Measurements from ENCODE around the gene RNF103.
"Not testable (repeated sequence)": the region's sequence is repeated elsewhere in the genome, so short reads cannot be mapped to it uniquely, and the experiment has no call there.

Gene RNF103, protein sequence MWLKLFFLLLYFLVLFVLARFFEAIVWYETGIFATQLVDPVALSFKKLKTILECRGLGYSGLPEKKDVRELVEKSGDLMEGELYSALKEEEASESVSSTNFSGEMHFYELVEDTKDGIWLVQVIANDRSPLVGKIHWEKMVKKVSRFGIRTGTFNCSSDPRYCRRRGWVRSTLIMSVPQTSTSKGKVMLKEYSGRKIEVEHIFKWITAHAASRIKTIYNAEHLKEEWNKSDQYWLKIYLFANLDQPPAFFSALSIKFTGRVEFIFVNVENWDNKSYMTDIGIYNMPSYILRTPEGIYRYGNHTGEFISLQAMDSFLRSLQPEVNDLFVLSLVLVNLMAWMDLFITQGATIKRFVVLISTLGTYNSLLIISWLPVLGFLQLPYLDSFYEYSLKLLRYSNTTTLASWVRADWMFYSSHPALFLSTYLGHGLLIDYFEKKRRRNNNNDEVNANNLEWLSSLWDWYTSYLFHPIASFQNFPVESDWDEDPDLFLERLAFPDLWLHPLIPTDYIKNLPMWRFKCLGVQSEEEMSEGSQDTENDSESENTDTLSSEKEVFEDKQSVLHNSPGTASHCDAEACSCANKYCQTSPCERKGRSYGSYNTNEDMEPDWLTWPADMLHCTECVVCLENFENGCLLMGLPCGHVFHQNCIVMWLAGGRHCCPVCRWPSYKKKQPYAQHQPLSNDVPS

DNA sequence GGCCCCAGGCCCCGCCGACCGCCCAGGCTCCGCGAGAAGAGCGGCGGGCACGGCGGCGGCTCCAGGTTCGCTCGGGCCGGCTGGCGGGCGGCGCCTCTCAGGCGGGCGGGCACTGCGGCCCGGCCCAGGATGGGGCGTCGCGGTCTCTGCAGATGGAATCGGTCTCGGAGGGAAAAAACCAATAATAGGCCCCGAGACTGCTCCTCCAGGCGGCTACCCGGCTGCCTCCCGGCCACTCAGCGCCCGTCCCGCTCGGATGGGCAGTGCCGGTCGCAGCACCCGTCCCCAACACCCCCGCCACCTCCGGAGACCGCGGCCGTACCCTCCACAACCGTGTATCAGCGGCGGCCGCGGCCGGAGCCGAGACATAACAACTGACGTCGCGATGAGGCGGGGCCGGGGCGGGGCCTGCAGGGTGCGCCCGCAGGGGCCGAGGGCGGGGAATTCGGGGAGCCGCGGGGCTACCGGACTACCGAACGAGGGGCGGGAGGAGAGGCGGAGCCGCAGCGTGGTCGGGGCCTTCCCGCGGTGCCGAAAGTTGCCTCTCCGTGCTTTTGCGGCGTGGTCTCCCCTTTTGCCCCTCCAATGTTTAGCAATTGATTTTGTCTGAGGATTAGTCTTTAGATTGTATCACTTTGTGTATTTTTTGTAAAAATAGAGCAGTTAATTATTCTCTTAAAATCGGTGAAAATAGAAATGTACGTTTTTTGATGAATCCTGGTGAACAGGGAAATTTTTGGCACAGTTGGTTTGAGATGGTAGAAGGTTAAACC, at the start of gene RNF103:
RNF103 (minus strand) TSS at position 372 of the 773 bp plus-strand sequence. CDS start 979 bp downstream, outside the sequence.
- DNase-seq (peak; percentile 88 to 90), ATAC-seq (peak; percentile 89)

DNA sequence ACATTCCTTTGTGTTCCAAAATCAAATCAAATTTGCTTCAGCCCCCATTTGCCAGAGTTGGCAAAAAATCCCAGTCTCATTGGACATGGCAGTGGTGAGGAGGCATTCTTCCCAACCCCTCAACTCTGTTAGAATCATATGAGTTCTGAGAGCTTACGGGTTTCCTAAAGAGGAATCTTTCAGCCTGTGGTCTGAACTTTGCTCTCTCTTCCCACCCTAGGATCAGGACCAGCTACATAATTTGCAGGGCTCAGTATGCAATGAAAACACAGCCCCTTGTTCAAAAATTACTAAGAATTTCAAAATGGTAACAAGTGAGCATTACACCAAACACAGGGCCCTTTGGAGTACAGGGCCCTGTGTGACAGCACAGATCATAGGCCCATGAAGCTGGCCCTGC, 49.3 kb upstream of the RNF103 start:
- no peak overlapping the region for H3K27ac Mint-ChIP-seq
- H3K4me1 Mint-ChIP-seq: no peaks in the 10 kb centered on the region
- ATAC-seq (no peak), DNase-seq (no peak)
- no peaks in the 10 kb centered on the region for H3K27me3 Mint-ChIP-seq
- H3K4me3 Mint-ChIP-seq: no peak overlapping the region
- peaks cover 0 to under 1% of the 10 kb centered on the region in 2 donors for H3K9me3 Mint-ChIP-seq

More for the DNA sequence above, at the start of gene RNF103:
- Mint-ChIP-seq H3K9me3 (no peaks in the 10 kb centered on the region), H3K4me1 (peaks cover 24% of the 10 kb centered on the region), H3K4me3 (peak within 1 kb of the TSS; percentile 89 to 96), H3K27ac (peak within 1 kb of the TSS; percentile 99), H3K27me3 (no peaks in the 10 kb centered on the region)

DNA sequence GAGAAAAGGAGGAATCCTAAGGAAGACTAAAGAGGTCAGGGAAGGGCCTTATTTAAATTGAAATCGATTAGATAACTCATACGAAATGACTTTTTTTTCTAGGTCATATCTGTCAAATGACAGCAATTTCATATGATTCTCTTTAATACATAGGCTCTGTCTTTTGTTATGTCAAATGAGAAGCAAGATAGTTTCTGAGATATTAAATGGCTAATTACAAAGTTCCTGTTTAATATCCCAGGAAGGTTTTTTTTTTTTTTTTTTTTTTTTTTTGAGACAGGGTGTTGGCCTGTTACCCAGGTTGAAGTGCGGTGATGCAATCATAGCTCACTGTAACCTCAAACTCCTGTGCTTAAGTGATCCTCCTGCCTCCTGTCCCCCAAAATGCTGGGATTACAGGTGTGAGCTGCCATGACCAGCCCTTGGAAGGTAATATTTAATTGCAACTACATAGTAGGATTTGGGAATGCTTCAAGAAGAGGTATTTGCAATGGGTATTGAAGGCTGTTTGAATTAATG, 48.4 kb upstream of the RNF103 start:
- ATAC-seq: no peak

DNA sequence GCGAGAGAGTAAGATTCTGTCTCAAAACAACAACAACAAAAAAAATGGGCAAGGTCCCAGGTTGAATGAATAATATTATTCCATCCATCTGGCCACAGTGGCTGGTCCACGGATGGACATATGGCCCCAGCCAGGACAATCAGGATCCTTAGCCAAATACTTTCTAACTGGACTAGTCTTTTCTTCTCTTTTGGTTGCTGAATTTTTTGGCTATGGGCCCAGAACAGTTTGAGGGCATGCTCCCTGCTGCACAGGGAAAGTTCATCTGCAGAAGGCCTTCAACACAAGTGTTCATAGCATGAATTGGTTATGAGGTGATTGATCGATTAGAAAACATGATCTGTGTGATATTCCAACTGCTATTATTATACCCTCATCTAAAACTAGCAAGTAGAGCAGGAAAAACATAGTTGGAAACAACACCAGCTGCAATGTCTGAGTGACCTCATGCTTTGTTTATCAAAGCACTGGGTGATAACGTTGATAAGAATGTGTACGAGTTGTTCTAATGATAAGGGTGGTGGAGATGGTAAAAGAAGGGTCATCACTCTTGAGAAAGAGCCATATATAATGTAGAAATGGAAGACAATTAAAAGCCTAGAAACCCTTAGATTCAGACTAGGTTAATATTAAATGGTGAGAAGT, 47.8 kb upstream of the RNF103 start:
- no peak for DNase-seq
- peaks cover 0 to 8% of the 10 kb centered on the region in 2 donors for H3K9me3 Mint-ChIP-seq

More for the DNA sequence above, 48.4 kb upstream of the RNF103 start:
- Mint-ChIP-seq H3K4me1 (no peaks in the 10 kb centered on the region), H3K27me3 (no peaks in the 10 kb centered on the region), H3K27ac (no peak overlapping the region), H3K9me3 (peaks cover 0 to 8% of the 10 kb centered on the region in 2 donors), H3K4me3 (no peak overlapping the region)
- no peak for DNase-seq

DNA sequence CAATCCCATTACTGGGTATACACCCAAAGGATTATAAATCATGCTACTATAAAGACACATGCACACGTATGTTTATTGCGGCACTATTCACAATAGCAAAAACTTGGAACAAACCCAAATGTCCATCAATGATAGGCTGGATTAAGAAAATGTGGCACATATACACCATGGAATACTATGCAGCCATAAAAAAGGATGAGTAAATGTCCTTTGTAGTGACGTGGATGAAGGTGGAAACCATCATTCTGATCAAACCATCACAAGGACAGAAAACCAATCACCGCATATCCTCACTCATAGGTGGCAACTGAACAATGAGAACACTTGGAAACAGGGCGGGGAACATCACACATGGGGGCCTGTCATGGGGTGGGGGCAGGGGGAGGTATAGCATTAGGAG, 45.7 kb upstream of the RNF103 start:
- not testable (repeated sequence) for DNase-seq, H3K4me1 Mint-ChIP-seq, H3K27me3 Mint-ChIP-seq, H3K4me3 Mint-ChIP-seq, H3K9me3 Mint-ChIP-seq, H3K27ac Mint-ChIP-seq, ATAC-seq

More for the DNA sequence above, 47.8 kb upstream of the RNF103 start:
- no peak for ATAC-seq
- no peaks in the 10 kb centered on the region for H3K4me1 Mint-ChIP-seq
- H3K27ac Mint-ChIP-seq: no peak overlapping the region
- no peak overlapping the region for H3K4me3 Mint-ChIP-seq
- no peaks in the 10 kb centered on the region for H3K27me3 Mint-ChIP-seq

DNA sequence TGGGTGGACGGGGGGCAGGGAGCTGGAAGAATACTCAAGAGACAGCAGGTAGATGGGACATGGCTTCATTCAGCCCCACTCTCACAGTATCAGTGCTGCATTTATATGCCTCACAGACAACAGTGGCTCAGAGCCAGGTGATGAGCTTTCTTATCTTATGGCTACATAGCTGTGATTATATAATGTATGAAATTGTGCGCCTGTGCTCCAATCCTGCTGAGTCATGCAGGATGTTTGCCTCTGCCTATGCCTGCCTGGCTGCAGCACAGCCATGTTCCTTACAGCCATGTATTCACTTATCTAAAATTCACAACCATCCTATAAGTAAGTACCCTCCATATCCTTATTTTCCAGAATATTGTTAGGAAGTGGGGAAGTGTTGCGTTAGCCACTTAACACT, 37.7 kb upstream of the RNF103 start:
- Mint-ChIP-seq H3K27me3 (no peaks in the 10 kb centered on the region), H3K4me3 (no peak overlapping the region), H3K9me3 (peaks cover 10 to 20% of the 10 kb centered on the region in 2 donors), H3K4me1 (no peaks in the 10 kb centered on the region), H3K27ac (no peak overlapping the region)
- ATAC-seq (no peak), DNase-seq (no peak)

DNA sequence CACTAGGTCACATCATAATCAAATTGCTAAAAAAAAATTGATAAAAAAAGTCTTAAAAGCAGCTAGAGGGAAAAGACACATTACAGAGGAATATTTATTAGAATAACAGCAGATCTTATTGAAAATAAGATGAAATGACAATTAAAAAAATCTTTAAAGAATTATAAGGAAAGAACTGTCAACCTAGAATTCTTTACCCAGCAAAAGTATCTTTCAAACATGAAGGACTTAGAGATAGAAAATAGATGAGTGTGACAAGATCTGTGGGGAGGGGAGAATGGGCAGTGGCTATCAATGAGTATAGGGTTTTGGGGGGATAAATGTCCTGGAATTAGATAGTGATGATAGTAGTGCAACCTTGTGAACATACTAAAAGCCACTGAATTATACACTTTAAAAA, 26.5 kb upstream of the RNF103 start:
- H3K4me1 Mint-ChIP-seq: no peaks in the 10 kb centered on the region
- no peak for ATAC-seq
- H3K27me3 Mint-ChIP-seq: no peaks in the 10 kb centered on the region
- no peak overlapping the region for H3K4me3 Mint-ChIP-seq
- no peak overlapping the region for H3K27ac Mint-ChIP-seq
- H3K9me3 Mint-ChIP-seq: peaks cover 21 to 29% of the 10 kb centered on the region in 2 donors
- DNase-seq: no peak

DNA sequence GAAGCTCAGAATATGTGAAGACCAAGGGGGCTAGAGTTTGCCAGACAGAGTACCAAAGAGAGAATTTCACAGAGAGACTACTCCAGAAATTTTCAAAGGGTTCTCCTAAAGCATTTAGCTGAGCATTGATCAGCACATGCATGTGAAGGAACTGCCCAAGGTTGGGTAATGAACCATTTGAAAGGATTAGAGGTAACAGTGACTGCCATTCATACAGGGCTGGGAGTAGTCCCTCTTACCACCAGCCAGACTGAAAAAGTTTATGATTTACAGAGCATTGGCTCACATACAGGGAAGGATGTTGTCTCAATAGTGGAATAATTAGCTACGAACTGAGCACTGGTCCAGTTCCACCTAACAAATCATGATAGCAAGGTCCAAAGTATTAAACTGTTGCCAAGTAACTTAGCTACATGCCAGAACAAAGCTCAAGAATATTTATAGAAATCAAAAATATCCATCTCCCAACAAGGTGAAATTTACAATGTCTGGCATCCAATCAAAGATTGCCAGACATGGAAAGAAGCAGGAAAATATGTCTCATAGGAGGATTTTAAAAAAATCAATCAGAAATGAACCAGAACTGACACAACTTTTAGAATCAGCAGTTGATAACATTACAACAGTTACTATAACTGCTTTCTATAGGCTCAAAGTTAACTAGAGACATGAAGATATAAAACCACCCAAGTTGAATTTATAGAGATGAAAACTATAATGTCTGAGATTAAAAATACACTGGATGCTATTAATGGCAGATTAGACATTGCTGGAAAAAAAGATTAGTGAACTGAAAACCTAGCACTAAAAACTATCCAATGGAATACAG, 25.7 kb upstream of the RNF103 start:
- Mint-ChIP-seq H3K9me3 (peaks cover 21 to 29% of the 10 kb centered on the region in 2 donors), H3K27ac (no peak overlapping the region), H3K4me3 (no peak overlapping the region), H3K27me3 (no peaks in the 10 kb centered on the region), H3K4me1 (no peaks in the 10 kb centered on the region)
- DNase-seq (no peak), ATAC-seq (no peak)

DNA sequence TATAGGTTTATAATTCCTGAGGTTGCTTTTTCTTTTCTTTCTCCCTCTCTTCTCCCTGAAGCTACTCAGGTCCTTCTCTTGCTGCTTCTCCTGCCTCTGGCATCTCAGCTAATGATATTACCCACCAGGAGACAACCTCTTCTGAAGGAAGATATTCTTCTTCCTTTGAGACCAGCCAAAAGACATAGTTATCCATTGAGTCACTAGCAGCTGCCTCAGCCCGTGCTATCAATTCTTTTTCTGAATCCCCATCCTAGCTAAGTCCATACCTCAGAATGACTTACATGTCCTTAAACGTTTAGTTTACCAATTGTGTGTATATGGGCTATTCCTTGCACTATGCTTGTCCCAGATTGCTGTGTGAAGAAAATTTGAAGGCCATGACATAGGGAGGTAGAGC, 25.0 kb upstream of the RNF103 start:
- H3K9me3 Mint-ChIP-seq: peaks cover 26 to 29% of the 10 kb centered on the region in 2 donors

DNA sequence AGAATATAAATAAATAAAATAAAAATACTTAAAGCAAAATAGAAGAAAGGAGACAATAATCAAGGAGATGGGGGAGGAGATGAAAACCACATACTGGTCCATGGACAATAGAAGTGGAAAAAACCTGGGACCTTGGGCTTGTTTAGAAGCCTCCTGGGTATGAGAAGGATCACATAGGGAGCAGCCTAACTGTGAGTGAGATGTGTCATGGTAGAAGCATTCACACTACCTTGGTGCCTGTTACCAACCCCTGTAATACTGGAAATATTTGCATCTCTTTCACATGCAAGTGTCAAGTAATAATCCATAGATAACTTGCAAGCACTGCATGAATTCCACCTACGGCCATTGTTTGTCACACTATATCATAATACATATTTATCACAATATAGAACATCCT, 23.2 kb upstream of the RNF103 start:
- Mint-ChIP-seq H3K27ac (no peak overlapping the region), H3K4me3 (no peak overlapping the region), H3K4me1 (no peaks in the 10 kb centered on the region), H3K27me3 (no peaks in the 10 kb centered on the region), H3K9me3 (peaks cover 26 to 36% of the 10 kb centered on the region in 2 donors)
- ATAC-seq (no peak), DNase-seq (no peak)

More for the DNA sequence above, 25.0 kb upstream of the RNF103 start:
- no peaks in the 10 kb centered on the region for H3K27me3 Mint-ChIP-seq
- H3K27ac Mint-ChIP-seq: peak overlapping the region in 1 of 2 donors; percentile 22
- DNase-seq: no peak
- no peaks in the 10 kb centered on the region for H3K4me1 Mint-ChIP-seq
- no peak for ATAC-seq
- no peak overlapping the region for H3K4me3 Mint-ChIP-seq

DNA sequence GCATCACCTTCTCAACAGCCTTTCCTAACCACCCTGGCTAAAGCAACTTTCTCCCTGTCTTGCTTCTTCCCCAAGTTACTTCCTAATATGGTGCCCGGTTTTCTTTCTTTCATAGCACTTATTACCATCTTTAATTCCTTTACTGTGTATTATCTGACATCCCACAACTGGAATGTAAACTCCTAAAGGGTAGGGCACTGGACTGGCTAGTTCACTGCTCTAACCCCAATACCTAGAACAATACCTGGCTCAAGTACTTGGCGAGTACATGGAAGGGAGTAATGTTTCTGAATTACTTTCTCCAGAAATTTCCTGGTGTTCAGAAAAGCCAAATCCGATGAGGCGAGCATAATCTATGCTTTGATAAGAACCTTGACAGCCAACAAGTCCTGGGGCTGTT, 22.7 kb upstream of the RNF103 start:
- H3K4me3 Mint-ChIP-seq: no peak overlapping the region
- no peaks in the 10 kb centered on the region for H3K4me1 Mint-ChIP-seq
- H3K9me3 Mint-ChIP-seq: peaks cover 24 to 37% of the 10 kb centered on the region in 2 donors
- no peak overlapping the region for H3K27ac Mint-ChIP-seq
- no peak for DNase-seq
- no peak for ATAC-seq
- H3K27me3 Mint-ChIP-seq: no peaks in the 10 kb centered on the region

DNA sequence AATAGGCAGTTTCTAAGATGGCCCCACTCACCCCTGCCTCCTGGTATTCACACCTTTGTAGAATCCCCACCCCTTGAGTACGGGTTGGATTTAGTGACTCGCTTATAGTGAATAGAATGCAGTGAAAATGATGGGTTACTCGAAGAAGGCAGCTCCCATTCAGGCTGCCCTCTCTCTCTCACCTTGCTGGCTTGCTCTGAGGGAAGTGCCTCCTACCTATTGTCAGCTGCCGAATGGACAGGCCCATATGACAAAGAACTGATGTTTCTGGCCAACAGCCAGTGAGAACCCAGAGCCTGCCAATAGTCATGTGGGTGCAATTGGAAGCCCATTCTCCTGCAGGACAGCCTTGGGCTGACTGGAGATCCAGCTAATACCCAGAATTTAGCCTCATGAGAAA, 22.1 kb upstream of the RNF103 start:
- no peak overlapping the region for H3K27ac Mint-ChIP-seq
- H3K4me1 Mint-ChIP-seq: no peaks in the 10 kb centered on the region
- DNase-seq (no peak), ATAC-seq (no peak)
- peaks cover 24 to 37% of the 10 kb centered on the region in 2 donors for H3K9me3 Mint-ChIP-seq
- no peaks in the 10 kb centered on the region for H3K27me3 Mint-ChIP-seq
- no peak overlapping the region for H3K4me3 Mint-ChIP-seq

DNA sequence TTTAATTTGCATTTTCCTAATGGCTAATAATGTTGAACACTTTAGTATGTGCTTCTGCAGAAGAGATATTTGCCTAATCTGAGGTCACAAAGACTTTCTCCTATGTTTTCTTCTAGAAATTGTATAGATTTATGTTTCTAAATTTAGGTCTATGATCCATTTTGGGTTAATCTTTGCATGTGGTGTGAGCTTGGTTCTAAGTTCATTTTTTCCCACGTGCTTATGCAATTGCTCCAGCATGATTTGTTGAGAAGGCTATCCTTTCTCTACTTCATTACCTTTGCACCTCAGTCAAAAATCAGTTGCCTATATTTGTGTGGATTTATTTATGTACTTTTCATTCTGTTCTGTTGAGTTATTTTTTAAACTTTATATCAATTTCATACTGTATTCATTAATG, 15.0 kb upstream of the RNF103 start:
- Mint-ChIP-seq H3K27me3 (no peaks in the 10 kb centered on the region), H3K4me1 (no peaks in the 10 kb centered on the region)
- no peak for ATAC-seq

DNA sequence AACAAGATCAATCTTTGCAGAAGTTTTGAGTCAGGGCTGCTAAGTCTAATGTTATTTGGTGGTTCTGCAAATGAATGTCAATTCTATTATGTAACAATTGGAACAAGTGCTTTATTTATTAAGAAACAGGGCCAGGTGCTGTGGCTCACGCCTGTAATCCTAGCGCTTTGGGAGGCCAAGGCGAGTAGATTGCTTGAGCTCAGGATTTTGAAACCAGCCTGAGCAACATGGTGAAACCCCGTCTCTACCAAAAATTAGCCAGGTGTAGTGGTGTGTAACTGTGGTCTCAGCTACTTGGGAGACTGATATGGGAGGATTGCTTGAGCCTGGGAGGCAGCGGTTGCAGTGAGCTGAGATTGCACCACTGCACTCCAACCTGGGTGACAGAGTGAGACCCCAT, 13.2 kb upstream of the RNF103 start:
- no peaks in the 10 kb centered on the region for H3K27me3 Mint-ChIP-seq
- H3K9me3 Mint-ChIP-seq: peaks cover 1 to 9% of the 10 kb centered on the region in 2 donors
- no peak for DNase-seq
- no peak overlapping the region for H3K4me3 Mint-ChIP-seq
- no peaks in the 10 kb centered on the region for H3K4me1 Mint-ChIP-seq
- H3K27ac Mint-ChIP-seq: peak overlapping the region in 1 of 2 donors; percentile 19
- ATAC-seq: no peak

More for the DNA sequence above, 15.0 kb upstream of the RNF103 start:
- DNase-seq: no peak
- H3K9me3 Mint-ChIP-seq: peaks cover 9 to 12% of the 10 kb centered on the region in 2 donors
- no peak overlapping the region for H3K4me3 Mint-ChIP-seq
- no peak overlapping the region for H3K27ac Mint-ChIP-seq

All from stimulated activated naive CD8-positive, alpha-beta T cell treated with anti-CD3 and anti-CD28 coated beads, Interleukin-15, amount 100 ng/mL, for 72 hours (primary cell).